SK-N-SH (cell line): Measurements from ENCODE around the gene TENT4A. TPM values are rescaled to one million over a fixed set of nuclear protein-coding genes. Genes with fewer than 3 reads are reported as not detected.
A peak's percentile ranks its signal among the peaks of the same experiment; 100 is the strongest.

Source experiments
- CTCF ChIA-PET: fragments of 300-600, 350-600 bp; formaldehyde crosslinking; extraction: SDS; loops from one replicate; lab custom pipeline; 2021; lab: Yijun Ruan, JAX
- POLR2A ChIA-PET: fragments of 350-600 bp; sonication (Branson Sonifier 250); formaldehyde crosslinking; extraction: SDS; loops from one replicate; lab custom pipeline; 2020; ENCODE audit warnings: antibody characterized with exemption, inconsistent platforms; lab: Yijun Ruan, JAX
- DNase-seq: peaks from one replicate; pipeline ENCODE4 v3.0.0; 2012
- H2AFZ ChIP-seq: fragments of 200-600 bp; sonication (generic); 2 replicates; pipeline ENCODE4 v1.8.1; 2016; ENCODE audit warnings: antibody characterized with exemption, mild to moderate bottlenecking, low read depth
- H3F3A ChIP-seq: fragments of 200-600 bp; sonication (generic); replicated peaks from 2 replicates; pipeline ENCODE3; 2016; ENCODE audit warnings: antibody characterized with exemption, mild to moderate bottlenecking; ENCODE audit not compliant: insufficient read depth
- H3K27ac ChIP-seq, 2 experiments: fragments of 200-500 bp in 1 of 2; fragments of 200-600 bp in 1 of 2; sonication (Bioruptor generic) in 1 of 2; sonication (generic), shearing (Covaris generic) in 1 of 2; 2 replicates each; pipeline versions ENCODE4 v1.5.1 to v1.6.1; 2014 to 2016; ENCODE audit warnings: low read depth in 2 of 2, inconsistent platforms in 1 of 2, low read length in 1 of 2, mild to moderate bottlenecking in 1 of 2, mixed read lengths in 1 of 2
- H3K27me3 ChIP-seq: fragments of 200-600 bp; sonication (generic), shearing (Covaris generic); 2 replicates; pipeline ENCODE4 v1.6.1; 2016; ENCODE audit warnings: mixed run types; ENCODE audit not compliant: insufficient read depth
- H3K36me3 ChIP-seq, 2 experiments: fragments of 200-500 bp in 1 of 2; fragments of 200-600 bp in 1 of 2; sonication (Bioruptor generic) in 1 of 2; sonication (generic) in 1 of 2; replicated peaks in 1 of 2; 2 replicates each; pipeline versions ENCODE3 to v1.5.1; 2014 to 2016; ENCODE audit warnings: low read length in 1 of 2, mild to moderate bottlenecking in 1 of 2; ENCODE audit not compliant: insufficient read depth in 2 of 2, control insufficient read depth in 1 of 2
- H3K4me1 ChIP-seq, 2 experiments: fragments of 200-500 bp in 1 of 2; fragments of 200-600 bp in 1 of 2; sonication (Bioruptor generic) in 1 of 2; sonication (generic), shearing (Covaris generic) in 1 of 2; 2 replicates each; pipeline versions ENCODE4 v1.5.1 to v1.6.1; 2014 to 2016; ENCODE audit warnings: low read depth in 1 of 2, low read length in 1 of 2, mixed run types in 1 of 2; ENCODE audit not compliant: insufficient read depth in 2 of 2, control insufficient read depth in 1 of 2
- H3K4me2 ChIP-seq: fragments of 200-600 bp; sonication (generic), shearing (Covaris generic); 2 replicates; pipeline ENCODE4 v1.6.1; 2017; ENCODE audit warnings: mixed run types
- H3K4me3 ChIP-seq, 2 experiments: fragments of 200-500 bp in 1 of 2; fragments of 200-600 bp in 1 of 2; sonication (Bioruptor generic) in 1 of 2; sonication (generic), shearing (Covaris generic) in 1 of 2; 2 replicates each; pipeline versions ENCODE4 v1.5.1 to v1.8.1; 2014 to 2016; ENCODE audit warnings: low read depth in 2 of 2, inconsistent platforms in 1 of 2, low read length in 1 of 2, mild to moderate bottlenecking in 1 of 2, mixed read lengths in 1 of 2, moderate library complexity in 1 of 2
- H3K79me2 ChIP-seq: fragments of 200-600 bp; sonication (generic); 2 replicates; pipeline ENCODE4 v1.8.1; 2017; ENCODE audit warnings: mild to moderate bottlenecking; ENCODE audit not compliant: insufficient read depth
- H3K9ac ChIP-seq: fragments of 200-600 bp; sonication (generic); 2 replicates; pipeline ENCODE4 v1.6.1; 2017; ENCODE audit warnings: mixed run types
- H3K9me2 ChIP-seq: fragments of 200-600 bp; sonication (generic); 2 replicates; pipeline ENCODE4 v1.6.1; 2017; ENCODE audit warnings: mixed run types
- H3K9me3 ChIP-seq: fragments of 200-600 bp; sonication (generic); 2 replicates; pipeline ENCODE4 v1.6.1; 2017; ENCODE audit warnings: mixed run types, mild to moderate bottlenecking, moderate library complexity
- H4K20me1 ChIP-seq: fragments of 200-600 bp; sonication (generic); 2 replicates; pipeline ENCODE4 v1.6.1; 2017; ENCODE audit warnings: mild to moderate bottlenecking, mixed run types; ENCODE audit not compliant: insufficient read depth
- ELF1 ChIP-seq: IDR thresholded peaks from 2 replicates; pipeline ENCODE4 v1.4.0; 2012
- FOXM1 ChIP-seq: IDR thresholded peaks from 2 replicates; pipeline ENCODE4 v1.4.0; 2012; ENCODE audit warnings: low read depth, mild to moderate bottlenecking
- GATA2 ChIP-seq: sonication (generic); formaldehyde crosslinking; IDR thresholded peaks from 2 replicates; pipeline ENCODE4 v1.5.0; 2020; ENCODE audit warnings: mild to moderate bottlenecking, missing genetic modification reagents
- IRF3 ChIP-seq: fragments of 150-350 bp; IDR thresholded peaks from 2 replicates; pipeline ENCODE4 v1.6.1; 2016; ENCODE audit warnings: mild to moderate bottlenecking, low read depth, low read length
- MAX ChIP-seq: IDR thresholded peaks from 2 replicates; pipeline ENCODE4 v1.4.0; 2012; ENCODE audit warnings: low read depth
- REST ChIP-seq: IDR thresholded peaks from 2 replicates; pipeline ENCODE4 v1.6.1; 2012; ENCODE audit warnings: mild to moderate bottlenecking, low read depth, low read length, moderate library complexity
- TCF12 ChIP-seq: IDR thresholded peaks from 2 replicates; pipeline ENCODE4 v1.4.0; 2012
- USF1 ChIP-seq: IDR thresholded peaks from 2 replicates; pipeline ENCODE4 v1.4.0; 2012; ENCODE audit warnings: low read depth, borderline replicate concordance
- WGBS: methylation state at CpG from one replicate; pipeline ENCODE4 v1.1.6; 2017; ENCODE audit warnings: low lambda C conversion rate; 5-methylcytosine and 5-hydroxymethylcytosine counted together
- polyA plus RNA-seq, 3 experiments: library from polyadenylated mRNA; depleted of rRNA; stranded (reverse); fragments of >200 nt; gene quantifications; 2 replicates each; pipeline ENCODE4 v1.2.3, GENCODE V29; 2012

Gene TENT4A
- polyA plus RNA-seq, 1 of the 3 experiments (the other 2 are of a cell fraction) = 6.0 TPM

GRCh38 chr5:6715758-6716628, 2.8 kb downstream of the TENT4A start (continued):
- TF ChIP-seq REST (no peak), FOXM1 (no peak), TCF12 (no peak), IRF3 (no peak), USF1 (no peak), MAX (no peak), GATA2 (CRISPR knock-in tag) (no peak)

GRCh38 chr5:6716629-6717149, 3.5 kb downstream of the TENT4A start:
- CTCF ChIA-PET = interaction anchor here (1.2 kb wide), 1 partner anchor 13 kb away, joined by 3 read pairs; no protein-coding TSS in a partner anchor

More at GRCh38 chr5:6716629-6717149, 3.5 kb downstream of the TENT4A start:
- Histone ChIP-seq H3K27ac (no peak overlapping the region; a peak in 1 of 4 replicates), H3K9me2 (no peaks in the 10 kb centered on the region), H3K4me1 (peaks cover 27 to 52% of the 10 kb centered on the region in 2 experiments), H3K4me3 (peak overlapping the region in 1 of 2 experiments; percentile 95; a peak in 1 of 4 replicates), H4K20me1 (peaks cover 71% of the 10 kb centered on the region), H3K79me2 (peaks cover 75% of the 10 kb centered on the region), H2AFZ (no peak overlapping the region), H3K9ac (no peak overlapping the region), H3F3A (peaks cover 10% of the 10 kb centered on the region), H3K9me3 (no peaks in the 10 kb centered on the region), H3K27me3 (no peaks in the 10 kb centered on the region), H3K36me3 (peaks cover 0 to 8% of the 10 kb centered on the region in 2 experiments), H3K4me2 (peak overlapping the region; percentile 93)
- POLR2A ChIA-PET = no interaction called here
- 76% methylated on average over 4 of the region's 4 CpGs for WGBS
- TF ChIP-seq ELF1 (no peak), IRF3 (no peak)
- DNase-seq = no peak
